DND-41 (cell line): ENCODE results near the gene AFG3L2.

Experiments used
- ATAC-seq: fragments of 200-7000 bp; cut with Tn5 transposase; 3 replicates; pipeline ENCODE4 v1.9.1; 2021; ENCODE audit warnings: low read depth; ENCODE audit not compliant: insufficient read depth
- DNase-seq: peaks from one replicate; pipeline ENCODE4 v3.0.0-alpha.2; 2020
- H2AFZ ChIP-seq: 2 replicates; pipeline ENCODE4 v1.6.0; 2012; ENCODE audit warnings: low read depth, low read length
- H3K27ac ChIP-seq: 2 replicates; pipeline ENCODE4 v1.5.1; 2012; ENCODE audit warnings: low read length, inconsistent platforms
- H3K27me3 ChIP-seq: fragments of 200-600 bp; sonication (generic); 2 replicates; pipeline ENCODE4 v1.6.0; 2012; ENCODE audit warnings: low read length, mild to moderate bottlenecking, inconsistent platforms; ENCODE audit not compliant: insufficient read depth, poor library complexity
- H3K36me3 ChIP-seq: 2 replicates; pipeline ENCODE4 v1.5.1; 2012; ENCODE audit warnings: low read length, inconsistent platforms; ENCODE audit not compliant: insufficient read depth
- H3K4me1 ChIP-seq: 2 replicates; pipeline ENCODE4 v1.5.1; 2012; ENCODE audit warnings: mild to moderate bottlenecking, low read length; ENCODE audit not compliant: insufficient read depth
- H3K4me2 ChIP-seq: 2 replicates; pipeline ENCODE4 v1.6.0; 2012; ENCODE audit warnings: mild to moderate bottlenecking, moderate library complexity, low read length, inconsistent platforms; ENCODE audit not compliant: insufficient read depth
- H3K4me3 ChIP-seq, 2 experiments: fragments of 200-600 bp in 1 of 2; shearing (Covaris generic) in 1 of 2; 2 replicates each; pipeline ENCODE4 v1.5.1; 2012 to 2016; ENCODE audit warnings: inconsistent platforms in 2 of 2, low read length in 2 of 2, mild to moderate bottlenecking in 2 of 2, low read depth in 1 of 2, moderate library complexity in 1 of 2
- H3K79me2 ChIP-seq: 2 replicates; pipeline ENCODE4 v1.6.0; 2012; ENCODE audit warnings: low read length, inconsistent platforms; ENCODE audit not compliant: insufficient read depth
- H3K9ac ChIP-seq: 2 replicates; pipeline ENCODE4 v1.6.0; 2012; ENCODE audit warnings: low read depth, mild to moderate bottlenecking, inconsistent platforms, low read length, moderate library complexity
- H3K9me3 ChIP-seq: 2 replicates; pipeline ENCODE4 v1.5.1; 2012; ENCODE audit warnings: low read length, moderate library complexity, mild to moderate bottlenecking, inconsistent platforms; ENCODE audit not compliant: insufficient read depth, severe bottlenecking
- H4K20me1 ChIP-seq: 2 replicates; pipeline ENCODE4 v1.6.0; 2012; ENCODE audit warnings: low read length; ENCODE audit not compliant: insufficient read depth
- CTCF ChIP-seq: IDR thresholded peaks from 2 replicates; pipeline ENCODE4 v1.5.1; 2012; ENCODE audit warnings: borderline replicate concordance, low read length, moderate library complexity, mild to moderate bottlenecking; ENCODE audit not compliant: poor library complexity, severe bottlenecking; ENCODE audit errors: extremely low read depth
- EZH2 ChIP-seq: IDR thresholded peaks from 3 replicates; pipeline ENCODE4 v1.6.1; 2012; ENCODE audit warnings: borderline replicate concordance, low read depth, mild to moderate bottlenecking, moderate library complexity, low read length, inconsistent platforms; ENCODE audit not compliant: severe bottlenecking

Gene AFG3L2

GRCh38 chr18:12366379-12366778 is 10.6 kb downstream of the AFG3L2 start:
- Histone ChIP-seq H3K9me3 (no peaks in the 10 kb centered on the region), H3K27me3 (no peaks in the 10 kb centered on the region), H3K4me2 (no peak overlapping the region), H3K36me3 (peaks cover 83% of the 10 kb centered on the region), H4K20me1 (peaks cover 37% of the 10 kb centered on the region; the same call in 1 of the 2 replicates), H3K79me2 (peaks cover 49% of the 10 kb centered on the region), H3K4me3 (no peak overlapping the region), H3K9ac (no peak overlapping the region), H2AFZ (no peak overlapping the region), H3K27ac (no peak overlapping the region), H3K4me1 (no peaks in the 10 kb centered on the region)
- DNase-seq (no peak), ATAC-seq (no peak)
- TF ChIP-seq EZH2 (no peak), CTCF (no peak)

- Histone ChIP-seq H3K4me1 (no peaks in the 10 kb centered on the region), H3K4me3 (no peak overlapping the region), H3K27me3 (no peaks in the 10 kb centered on the region), H3K79me2 (peaks cover 21% of the 10 kb centered on the region), H3K36me3 (peaks cover 85% of the 10 kb centered on the region), H3K9me3 (no peaks in the 10 kb centered on the region), H2AFZ (no peak overlapping the region), H4K20me1 (peaks cover 32% of the 10 kb centered on the region; the same call in 1 of the 2 replicates), H3K27ac (no peak overlapping the region), H3K4me2 (no peak overlapping the region), H3K9ac (no peak overlapping the region)
- ATAC-seq (no peak), DNase-seq (no peak)
- TF ChIP-seq EZH2 (no peak), CTCF (no peak)
These were observed 14.4 kb downstream of the AFG3L2 start for GRCh38 chr18:12362473-12363174.

- DNase-seq (no peak), ATAC-seq (no peak)
- H3K27me3 ChIP-seq = no peaks in the 10 kb centered on the region
- peaks cover 80% of the 10 kb centered on the region for H3K36me3 ChIP-seq
- no peak overlapping the region for H3K9ac ChIP-seq
- H4K20me1 ChIP-seq = peaks cover 26% of the 10 kb centered on the region; the same call in 1 of the 2 replicates
- H3K4me2 ChIP-seq = no peak overlapping the region
- no peaks in the 10 kb centered on the region for H3K4me1 ChIP-seq
- TF ChIP-seq CTCF (no peak), EZH2 (no peak)
- peaks cover 15% of the 10 kb centered on the region for H3K79me2 ChIP-seq
- no peak overlapping the region for H3K27ac ChIP-seq
- H3K4me3 ChIP-seq = no peak overlapping the region
- no peak overlapping the region for H2AFZ ChIP-seq
- H3K9me3 ChIP-seq = no peaks in the 10 kb centered on the region
These were observed 15.2 kb downstream of the AFG3L2 start for GRCh38 chr18:12361770-12362378.
